Ovary (tissue), 10 donors: ENCODE measurements around the gene OXGR1. TPM values are rescaled to one million over a fixed set of nuclear protein-coding genes. Genes with fewer than 3 reads are reported as not detected.

Source experiments
- DNase-seq, 5 donors: peaks; one replicate each; pipeline ENCODE4 v3.0.0-alpha.2; 2019 to 2020
- H3K27ac ChIP-seq, 2 donors: fragments of 200-600 bp; one replicate each; pipeline versions ENCODE4 v1.5.1 to v1.8.0; 2019 to 2022
- H3K27me3 ChIP-seq: fragments of 200-600 bp; one replicate; pipeline ENCODE4 v1.8.0; 2022
- H3K36me3 ChIP-seq: fragments of 200-600 bp; sonication (generic); one replicate; pipeline ENCODE4 v1.5.1; 2019
- H3K4me1 ChIP-seq: one replicate; pipeline ENCODE4 v1.8.1; 2013; ENCODE audit warnings: mild to moderate bottlenecking, moderate library complexity; ENCODE audit not compliant: insufficient read depth
- H3K4me3 ChIP-seq: fragments of 200-600 bp; sonication (generic); one replicate; pipeline ENCODE4 v1.5.1; 2017
- H3K9me3 ChIP-seq, 2 donors: fragments of 200-600 bp in 1 of 2; sonication (generic) in 1 of 2; one replicate each; pipeline versions ENCODE4 v1.5.1 to v1.8.1; 2013 to 2019; ENCODE audit warnings: mild to moderate bottlenecking in 1 of 2, moderate library complexity in 1 of 2
- EP300 ChIP-seq: sonication (generic); formaldehyde crosslinking; IDR thresholded peaks from one replicate; pipeline ENCODE4 v1.6.1; 2017; ENCODE audit warnings: antibody characterized with exemption
- POLR2A ChIP-seq: fragments of 450-650 bp; IDR thresholded peaks from one replicate; pipeline ENCODE4 v1.6.1; 2017; ENCODE audit warnings: antibody characterized with exemption, mild to moderate bottlenecking, moderate library complexity
- WGBS, 3 donors: extraction: QIAGEN DNeasy Blood & Tissue Kit in 1 of 3; methylation state at CpG; one replicate each; pipeline versions ENCODE4 v1.1.5 to v1.1.7; 2013 to 2017; 5-methylcytosine and 5-hydroxymethylcytosine counted together
- intact Hi-C, 4 donors: fragments of 100-400 bp; cut with DNase I; formaldehyde crosslinking; loops; one replicate each; pipeline versions ENCODE4 v1.11.0 to v1.15.1; 2022 to 2023
- long read RNA-seq, 3 donors: library from polyadenylated mRNA in 2 of 3; unstranded in 2 of 3; transcript quantifications; one replicate each; pipeline ENCODE4 v2.0.0 and lab custom pipeline, GENCODE V29; 2021 to 2026
- polyA plus RNA-seq, 2 donors: library from polyadenylated mRNA; stranded (reverse); fragments of 200-250 nt in 1 of 2; fragments of 350-450 nt in 1 of 2; fragmentation: Illumina TruSeq in 1 of 2; extraction: RNeasy Lipid Tissue Mini Kit (QIAGEN cat#74804) in 1 of 2; gene quantifications; one replicate each; pipeline ENCODE4 v1.2.3, GENCODE V29; 2013 to 2014
- total RNA-seq, 7 donors: library from RNA; depleted of rRNA in 2 of 7; stranded (reverse); fragments of >200 nt in 2 of 7; fragmentation: NEBNext Ultra II Directional in 3 of 7; extraction: Animal tissue kit (Norgen Biotek cat#: 25700) in 3 of 7; gene quantifications; one replicate each; pipeline versions ENCODE4 v1.1.0 to v1.2.4, GENCODE V29; 2016 to 2023
- TF ChIP-seq, protein P1 (sequence below), 3 donors: fragments of 450-650 bp in 2 of 3; fragments of 200-600 bp in 1 of 3; IDR thresholded peaks; one replicate each; pipeline versions ENCODE4 v1.5.1 to v1.8.0; 2016 to 2022; ENCODE audit warnings: antibody characterized with exemption in 3 of 3, mild to moderate bottlenecking in 1 of 3
- donor health status: DM: no; HTN: no; CAD: no; lungs with moderate emphysema.
- donor health status: DM: no; HTN: no; CAD: no.
- donor health status: Bipolar disorder and iron deficiency.
- donor health status: DM: yes; HTN: yes; CAD: no.
- donor health status: DM: no; HTN: no; CAD: no.
- donor health status: DM: yes; HTN: yes; CAD: no.

OXGR1 gene
- total RNA-seq: under 1 TPM in 4 of 7 donors, not detected in 3; 0.08 to 0.57 (median 0.39) TPM
- polyA plus RNA-seq: under 1 TPM; 0.04 to 0.72 TPM
- long read RNA-seq, donor 1: 0 reads
- long read RNA-seq, donor 2: 0 reads
- long read RNA-seq, donor 3: 0 reads

GRCh38 chr13:96994017-96994857, at the start of gene OXGR1:
OXGR1 (minus strand) TSS chr13:96994476; CDS start chr13:96987759, 6,717 bp downstream.
- H3K27ac ChIP-seq: no peak within 1 kb of the TSS
- 2 to 10% (median 2%) methylated on average over 32 to 52 of the region's 52 CpGs for WGBS, 3 donors
- no peak for DNase-seq
- H3K4me3 ChIP-seq: peak within 1 kb of the TSS; percentile 36
- no peaks in the 10 kb centered on the region for H3K36me3 ChIP-seq
- H3K27me3 ChIP-seq: no peaks in the 10 kb centered on the region
- no peaks in the 10 kb centered on the region for H3K9me3 ChIP-seq
- intact Hi-C loops: no loop called here
- TF ChIP-seq, protein P1, sequence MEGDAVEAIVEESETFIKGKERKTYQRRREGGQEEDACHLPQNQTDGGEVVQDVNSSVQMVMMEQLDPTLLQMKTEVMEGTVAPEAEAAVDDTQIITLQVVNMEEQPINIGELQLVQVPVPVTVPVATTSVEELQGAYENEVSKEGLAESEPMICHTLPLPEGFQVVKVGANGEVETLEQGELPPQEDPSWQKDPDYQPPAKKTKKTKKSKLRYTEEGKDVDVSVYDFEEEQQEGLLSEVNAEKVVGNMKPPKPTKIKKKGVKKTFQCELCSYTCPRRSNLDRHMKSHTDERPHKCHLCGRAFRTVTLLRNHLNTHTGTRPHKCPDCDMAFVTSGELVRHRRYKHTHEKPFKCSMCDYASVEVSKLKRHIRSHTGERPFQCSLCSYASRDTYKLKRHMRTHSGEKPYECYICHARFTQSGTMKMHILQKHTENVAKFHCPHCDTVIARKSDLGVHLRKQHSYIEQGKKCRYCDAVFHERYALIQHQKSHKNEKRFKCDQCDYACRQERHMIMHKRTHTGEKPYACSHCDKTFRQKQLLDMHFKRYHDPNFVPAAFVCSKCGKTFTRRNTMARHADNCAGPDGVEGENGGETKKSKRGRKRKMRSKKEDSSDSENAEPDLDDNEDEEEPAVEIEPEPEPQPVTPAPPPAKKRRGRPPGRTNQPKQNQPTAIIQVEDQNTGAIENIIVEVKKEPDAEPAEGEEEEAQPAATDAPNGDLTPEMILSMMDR (IDR thresholded peaks at IDR 0.05): no peak
- no peak for TF ChIP-seq EP300
- TF ChIP-seq POLR2A: no peak
- peaks cover 2% of the 10 kb centered on the region for H3K4me1 ChIP-seq

DNA sequence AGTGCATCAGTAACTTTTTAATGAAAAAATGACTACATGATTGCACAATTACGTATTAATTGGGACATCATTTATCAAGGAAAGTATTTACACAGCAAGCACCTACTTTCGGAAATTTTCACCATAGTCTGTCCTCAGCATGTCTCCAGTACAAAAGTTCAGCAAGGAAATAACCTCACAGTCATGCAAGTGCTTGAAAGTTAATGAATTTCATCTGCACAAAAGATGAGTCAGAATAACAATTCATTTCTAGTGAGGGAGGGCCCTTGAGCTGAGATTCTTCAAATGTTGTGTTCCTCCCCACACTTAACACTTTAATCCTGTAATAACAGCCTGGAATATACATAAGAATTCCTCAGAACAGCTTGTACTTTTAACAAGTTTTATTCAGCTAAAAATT, 49.0 kb upstream of the OXGR1 start:
- Histone ChIP-seq H3K4me3 (no peak overlapping the region), H3K36me3 (no peaks in the 10 kb centered on the region), H3K4me1 (no peaks in the 10 kb centered on the region), H3K27me3 (no peaks in the 10 kb centered on the region), H3K27ac (no peak overlapping the region), H3K9me3 (no peaks in the 10 kb centered on the region)
- WGBS, 3 donors: 20 to 44% (median 32%) methylated on average over 2 of the region's 2 CpGs
- TF ChIP-seq, protein P1 (IDR thresholded peaks at IDR 0.05): no peak
- TF ChIP-seq EP300 (no peak), POLR2A (no peak)
- DNase-seq: no peak
- intact Hi-C loops: no loop called here

DNA sequence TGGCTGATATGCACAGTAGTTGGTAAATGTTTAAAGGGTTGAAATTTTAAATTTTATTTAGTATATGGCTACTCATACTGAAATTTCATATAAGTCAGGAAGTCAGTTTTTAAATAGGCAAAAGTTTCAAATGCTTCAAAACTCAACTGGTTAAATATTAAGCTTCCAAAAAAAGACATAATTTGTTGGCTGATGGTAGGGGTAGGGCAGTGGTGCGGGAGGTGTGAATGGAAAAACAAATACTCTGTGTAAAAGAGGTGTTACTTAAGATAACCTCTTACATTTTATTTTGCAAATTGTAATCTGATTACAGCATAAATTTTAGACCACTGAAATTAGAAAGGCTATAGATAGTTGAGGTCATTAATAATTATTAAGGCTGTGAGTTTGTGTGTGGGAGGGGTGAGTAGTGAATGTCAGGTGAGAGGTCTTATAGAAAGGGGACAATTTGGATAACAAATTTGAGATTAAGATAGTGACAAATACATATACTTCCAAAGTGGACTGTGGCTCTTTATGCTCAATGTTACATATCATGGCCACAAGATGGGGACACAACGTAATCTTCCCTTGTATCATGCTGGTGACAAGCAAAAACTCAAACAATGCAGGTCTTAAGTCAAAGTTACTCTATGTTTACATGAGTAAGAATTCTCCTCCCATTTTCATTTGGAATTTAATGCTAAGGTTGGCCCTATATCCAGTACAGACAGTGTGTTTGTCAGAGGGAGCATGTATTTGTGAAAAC, 36.6 kb upstream of the OXGR1 start:
- no peak overlapping the region for H3K27ac ChIP-seq
- H3K9me3 ChIP-seq: no peaks in the 10 kb centered on the region
- no peaks in the 10 kb centered on the region for H3K4me1 ChIP-seq
- no peak overlapping the region for H3K4me3 ChIP-seq
- intact Hi-C loops: no loop called here
- H3K36me3 ChIP-seq: no peaks in the 10 kb centered on the region
- H3K27me3 ChIP-seq: no peaks in the 10 kb centered on the region
- TF ChIP-seq, protein P1 (IDR thresholded peaks at IDR 0.05): no peak
- TF ChIP-seq EP300 (no peak), POLR2A (no peak)
- 45 to 50% (median 45%) methylated on average over 2 of the region's 2 CpGs for WGBS, 3 donors
- no peak for DNase-seq

GRCh38 chr13:97028441-97029299, 34.4 kb upstream of the OXGR1 start:
- H3K27ac ChIP-seq: no peak overlapping the region
- 40 to 42% (median 40%) methylated on average over 12 of the region's 12 CpGs for WGBS, 3 donors
- no peaks in the 10 kb centered on the region for H3K9me3 ChIP-seq
- H3K36me3 ChIP-seq: no peaks in the 10 kb centered on the region
- H3K4me3 ChIP-seq: no peak overlapping the region
- intact Hi-C loops: no loop called here
- H3K4me1 ChIP-seq: no peaks in the 10 kb centered on the region
- H3K27me3 ChIP-seq: no peaks in the 10 kb centered on the region
- DNase-seq: peak; percentile 8 to 50 (median 44)
- no peak for TF ChIP-seq POLR2A
- TF ChIP-seq, protein P1 (IDR thresholded peaks at IDR 0.05): peak; percentile 45 to 62 (median 50)
